ENCODE results near the gene NRG2. TPM values are rescaled to one million over a fixed set of nuclear protein-coding genes. Genes with fewer than 3 reads are reported as not detected.

Gene NRG2
- total RNA-seq, 1 donor from 2014 or later: 2.0 TPM

DNA sequence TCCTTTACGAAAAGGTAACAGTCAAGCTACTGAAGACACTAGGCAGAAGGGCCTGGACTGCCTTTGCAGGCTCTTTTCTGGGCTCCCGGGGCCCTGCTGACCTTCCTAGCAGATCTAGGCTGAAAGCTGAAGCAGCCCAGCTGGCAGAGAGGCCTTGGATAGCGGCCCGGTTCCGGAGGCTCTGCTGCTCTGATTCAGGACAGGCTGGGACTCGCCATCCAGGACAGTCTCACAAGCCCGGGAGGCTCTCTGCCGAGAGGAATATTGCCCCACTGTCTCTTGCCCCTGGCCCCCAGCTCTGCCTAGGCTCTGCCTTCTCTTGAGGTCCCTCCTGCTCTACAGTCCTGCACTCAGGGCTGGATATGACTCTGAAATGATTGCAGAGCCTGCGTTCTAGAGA lies 179.7 kb downstream of the NRG2 start:
- TF ChIP-seq, protein P1, sequence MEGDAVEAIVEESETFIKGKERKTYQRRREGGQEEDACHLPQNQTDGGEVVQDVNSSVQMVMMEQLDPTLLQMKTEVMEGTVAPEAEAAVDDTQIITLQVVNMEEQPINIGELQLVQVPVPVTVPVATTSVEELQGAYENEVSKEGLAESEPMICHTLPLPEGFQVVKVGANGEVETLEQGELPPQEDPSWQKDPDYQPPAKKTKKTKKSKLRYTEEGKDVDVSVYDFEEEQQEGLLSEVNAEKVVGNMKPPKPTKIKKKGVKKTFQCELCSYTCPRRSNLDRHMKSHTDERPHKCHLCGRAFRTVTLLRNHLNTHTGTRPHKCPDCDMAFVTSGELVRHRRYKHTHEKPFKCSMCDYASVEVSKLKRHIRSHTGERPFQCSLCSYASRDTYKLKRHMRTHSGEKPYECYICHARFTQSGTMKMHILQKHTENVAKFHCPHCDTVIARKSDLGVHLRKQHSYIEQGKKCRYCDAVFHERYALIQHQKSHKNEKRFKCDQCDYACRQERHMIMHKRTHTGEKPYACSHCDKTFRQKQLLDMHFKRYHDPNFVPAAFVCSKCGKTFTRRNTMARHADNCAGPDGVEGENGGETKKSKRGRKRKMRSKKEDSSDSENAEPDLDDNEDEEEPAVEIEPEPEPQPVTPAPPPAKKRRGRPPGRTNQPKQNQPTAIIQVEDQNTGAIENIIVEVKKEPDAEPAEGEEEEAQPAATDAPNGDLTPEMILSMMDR (IDR thresholded peaks at IDR 0.05; ENCODE audit: unreplicated experiment): no peak
- Mint-ChIP-seq H3K36me3 (no peaks in the 10 kb centered on the region), H3K4me3 (no peak overlapping the region), H3K27me3 (ENCODE audit: low read depth) (peaks cover 49% of the 10 kb centered on the region), H3K27ac (no peak overlapping the region), H3K9me3 (no peaks in the 10 kb centered on the region), H3K4me1 (no peaks in the 10 kb centered on the region)
- no peak for DNase-seq (ENCODE audit: low spot score in 2 of 2, unreplicated experiment in 2 of 2)

DNA sequence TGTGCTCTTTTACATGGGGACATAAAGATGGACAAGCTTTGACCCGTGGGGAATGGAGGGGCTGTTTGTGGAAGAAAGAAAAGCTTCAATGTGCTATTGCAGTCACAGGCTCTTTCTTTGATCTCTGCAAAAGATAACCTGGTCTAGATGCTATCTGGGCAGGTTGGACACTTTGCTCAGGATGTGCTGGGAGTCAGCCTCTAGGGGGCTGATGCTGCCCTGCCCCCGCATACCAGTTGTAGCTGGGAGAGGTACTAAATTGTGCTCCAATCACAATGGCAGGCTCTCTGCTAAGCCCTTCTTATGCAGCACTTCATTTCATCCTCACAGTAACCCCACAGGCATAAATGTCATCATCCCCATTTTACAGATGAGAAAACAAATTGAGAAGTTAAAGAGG lies 180.3 kb downstream of the NRG2 start:
- no peak for DNase-seq (ENCODE audit: low spot score in 2 of 2, unreplicated experiment in 2 of 2)
- TF ChIP-seq, protein P1 (IDR thresholded peaks at IDR 0.05; ENCODE audit: unreplicated experiment): no peak
- Mint-ChIP-seq H3K4me3 (no peak overlapping the region), H3K27ac (no peak overlapping the region), H3K36me3 (no peaks in the 10 kb centered on the region), H3K9me3 (no peaks in the 10 kb centered on the region), H3K27me3 (ENCODE audit: low read depth) (peaks cover 44% of the 10 kb centered on the region), H3K4me1 (no peaks in the 10 kb centered on the region)

DNA sequence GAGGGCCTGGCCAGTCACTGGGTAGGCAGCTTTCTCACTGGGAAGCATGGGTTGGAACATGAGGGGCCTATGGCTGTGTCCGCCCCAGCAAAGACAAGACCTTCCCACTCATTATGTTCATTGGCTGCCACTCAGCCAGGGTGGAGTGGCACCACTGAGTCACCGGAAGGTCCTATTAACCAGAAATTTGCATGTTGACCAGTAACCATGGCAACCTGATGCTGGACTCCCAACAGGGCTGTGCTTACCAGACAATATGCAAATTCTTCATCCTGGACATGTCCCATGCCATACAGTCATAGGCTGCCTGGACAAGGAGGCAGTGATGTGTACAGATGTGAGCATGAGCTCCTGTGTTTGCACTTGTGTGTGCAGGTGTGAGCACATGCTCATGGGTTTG lies 180.8 kb downstream of the NRG2 start:
- no peaks in the 10 kb centered on the region for H3K9me3 Mint-ChIP-seq
- H3K4me1 Mint-ChIP-seq: no peaks in the 10 kb centered on the region
- H3K27me3 Mint-ChIP-seq (ENCODE audit: low read depth): peaks cover 40% of the 10 kb centered on the region
- TF ChIP-seq, protein P1 (IDR thresholded peaks at IDR 0.05; ENCODE audit: unreplicated experiment): no peak
- no peak for DNase-seq (ENCODE audit: low spot score in 2 of 2, unreplicated experiment in 2 of 2)
- no peaks in the 10 kb centered on the region for H3K36me3 Mint-ChIP-seq
- no peak overlapping the region for H3K4me3 Mint-ChIP-seq
- H3K27ac Mint-ChIP-seq: no peak overlapping the region

DNA sequence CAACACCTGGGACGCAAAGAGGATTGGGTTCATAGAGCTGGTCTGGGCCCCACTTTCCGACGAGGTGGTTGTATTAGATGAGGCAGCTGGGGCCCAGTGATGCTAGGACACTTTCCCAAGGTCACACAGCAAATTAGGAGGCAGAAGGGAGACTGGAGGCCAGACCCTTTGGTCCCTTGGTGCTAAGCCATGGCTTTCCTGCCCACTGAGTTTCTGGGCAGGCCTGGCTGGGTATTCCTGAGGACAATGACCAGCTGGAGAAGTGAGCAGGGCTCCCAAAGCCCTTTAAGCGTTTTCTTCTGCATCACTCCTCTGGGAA lies 181.3 kb downstream of the NRG2 start:
- Mint-ChIP-seq H3K27me3 (ENCODE audit: low read depth) (peaks cover 35% of the 10 kb centered on the region), H3K4me1 (no peaks in the 10 kb centered on the region), H3K27ac (no peak overlapping the region), H3K9me3 (no peaks in the 10 kb centered on the region), H3K36me3 (no peaks in the 10 kb centered on the region), H3K4me3 (no peak overlapping the region)
- DNase-seq (ENCODE audit: low spot score in 2 of 2, unreplicated experiment in 2 of 2): no peak
- TF ChIP-seq, protein P1 (IDR thresholded peaks at IDR 0.05; ENCODE audit: unreplicated experiment): no peak

DNA sequence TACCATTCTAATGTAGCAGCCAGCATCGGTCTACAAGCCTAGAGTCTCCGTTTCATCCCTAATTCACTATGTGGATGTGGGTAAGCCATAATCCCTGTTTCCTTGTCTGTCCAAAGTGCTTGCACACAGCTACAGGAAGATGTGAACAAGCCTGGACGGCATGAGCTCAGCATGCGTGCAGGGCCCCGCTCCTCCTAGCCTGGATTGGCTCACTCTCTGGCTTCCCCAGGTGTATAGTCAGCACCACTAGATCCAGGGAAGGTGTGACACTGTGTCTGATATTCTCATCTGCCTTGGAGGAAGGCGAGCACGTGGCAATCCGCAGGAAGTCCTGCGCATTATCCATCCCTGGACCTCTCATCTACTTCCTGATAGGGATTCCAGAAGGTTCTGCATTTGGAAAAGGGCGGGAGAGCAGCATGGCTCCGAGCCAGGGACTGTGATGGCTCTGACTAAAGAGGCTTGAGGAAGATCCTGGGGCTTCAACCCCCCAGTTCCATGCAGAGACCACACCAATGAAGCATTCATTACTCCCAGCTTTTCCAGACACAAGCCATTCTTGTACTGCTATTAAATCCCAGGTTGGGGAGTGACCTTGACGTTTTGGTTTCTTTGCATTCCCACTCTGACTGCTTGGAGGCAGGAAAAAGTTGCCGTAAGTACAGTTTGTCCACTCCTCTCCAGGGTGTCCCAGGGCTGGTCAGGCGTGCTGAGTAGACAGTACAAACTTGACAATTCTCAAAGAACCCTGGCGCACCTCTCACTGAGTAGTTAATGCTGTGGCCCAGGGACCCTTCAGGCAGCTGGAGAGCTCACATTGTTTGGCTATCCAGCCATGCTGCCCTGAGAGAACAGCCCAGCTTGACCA lies 181.8 kb downstream of the NRG2 start:
- H3K4me3 Mint-ChIP-seq: no peak overlapping the region
- H3K9me3 Mint-ChIP-seq: no peaks in the 10 kb centered on the region
- no peak for DNase-seq (ENCODE audit: low spot score in 2 of 2, unreplicated experiment in 2 of 2)
- peaks cover 29% of the 10 kb centered on the region for H3K27me3 Mint-ChIP-seq (ENCODE audit: low read depth)
- TF ChIP-seq, protein P1 (IDR thresholded peaks at IDR 0.05; ENCODE audit: unreplicated experiment): no peak
- no peaks in the 10 kb centered on the region for H3K36me3 Mint-ChIP-seq
- no peaks in the 10 kb centered on the region for H3K4me1 Mint-ChIP-seq
- H3K27ac Mint-ChIP-seq: no peak overlapping the region

Data from mesothelial cell of epicardium (in vitro differentiated cells).